ENCODE measurements around the gene TNFRSF19.

DNA sequence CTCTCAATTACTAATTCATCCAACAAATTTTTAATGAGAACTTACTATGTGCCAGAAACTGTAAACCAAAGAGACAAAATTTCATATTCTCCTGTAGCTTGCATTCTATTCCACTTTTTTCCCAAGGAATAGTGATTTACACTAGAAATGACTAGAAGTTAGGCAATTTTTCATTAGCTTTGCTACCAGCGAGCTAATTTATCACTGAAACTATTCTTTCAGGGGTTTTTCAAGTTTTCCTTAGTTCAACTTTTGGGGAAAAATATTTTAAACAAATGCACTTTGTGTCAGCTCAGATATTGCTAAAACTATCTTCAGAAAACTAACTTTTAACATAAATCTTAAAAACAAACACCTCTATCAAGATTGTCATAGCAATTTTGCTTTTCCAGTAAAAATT lies 5.4 kb downstream of the TNFRSF19 start:
- TF ChIP-seq, protein P1, sequence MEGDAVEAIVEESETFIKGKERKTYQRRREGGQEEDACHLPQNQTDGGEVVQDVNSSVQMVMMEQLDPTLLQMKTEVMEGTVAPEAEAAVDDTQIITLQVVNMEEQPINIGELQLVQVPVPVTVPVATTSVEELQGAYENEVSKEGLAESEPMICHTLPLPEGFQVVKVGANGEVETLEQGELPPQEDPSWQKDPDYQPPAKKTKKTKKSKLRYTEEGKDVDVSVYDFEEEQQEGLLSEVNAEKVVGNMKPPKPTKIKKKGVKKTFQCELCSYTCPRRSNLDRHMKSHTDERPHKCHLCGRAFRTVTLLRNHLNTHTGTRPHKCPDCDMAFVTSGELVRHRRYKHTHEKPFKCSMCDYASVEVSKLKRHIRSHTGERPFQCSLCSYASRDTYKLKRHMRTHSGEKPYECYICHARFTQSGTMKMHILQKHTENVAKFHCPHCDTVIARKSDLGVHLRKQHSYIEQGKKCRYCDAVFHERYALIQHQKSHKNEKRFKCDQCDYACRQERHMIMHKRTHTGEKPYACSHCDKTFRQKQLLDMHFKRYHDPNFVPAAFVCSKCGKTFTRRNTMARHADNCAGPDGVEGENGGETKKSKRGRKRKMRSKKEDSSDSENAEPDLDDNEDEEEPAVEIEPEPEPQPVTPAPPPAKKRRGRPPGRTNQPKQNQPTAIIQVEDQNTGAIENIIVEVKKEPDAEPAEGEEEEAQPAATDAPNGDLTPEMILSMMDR (conservative IDR thresholded peaks at IDR 0.05; ENCODE audit: low read length): no peak
- no peak for TF ChIP-seq EZH2phosphoT487 (IDR thresholded peaks at IDR 0.05; ENCODE audit: borderline replicate concordance, low read depth, low read length)

Data from OCI-LY7 (cell line).